ENCODE results near the gene LNPK.

The LNPK gene, protein sequence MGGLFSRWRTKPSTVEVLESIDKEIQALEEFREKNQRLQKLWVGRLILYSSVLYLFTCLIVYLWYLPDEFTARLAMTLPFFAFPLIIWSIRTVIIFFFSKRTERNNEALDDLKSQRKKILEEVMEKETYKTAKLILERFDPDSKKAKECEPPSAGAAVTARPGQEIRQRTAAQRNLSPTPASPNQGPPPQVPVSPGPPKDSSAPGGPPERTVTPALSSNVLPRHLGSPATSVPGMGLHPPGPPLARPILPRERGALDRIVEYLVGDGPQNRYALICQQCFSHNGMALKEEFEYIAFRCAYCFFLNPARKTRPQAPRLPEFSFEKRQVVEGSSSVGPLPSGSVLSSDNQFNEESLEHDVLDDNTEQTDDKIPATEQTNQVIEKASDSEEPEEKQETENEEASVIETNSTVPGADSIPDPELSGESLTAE

DNA sequence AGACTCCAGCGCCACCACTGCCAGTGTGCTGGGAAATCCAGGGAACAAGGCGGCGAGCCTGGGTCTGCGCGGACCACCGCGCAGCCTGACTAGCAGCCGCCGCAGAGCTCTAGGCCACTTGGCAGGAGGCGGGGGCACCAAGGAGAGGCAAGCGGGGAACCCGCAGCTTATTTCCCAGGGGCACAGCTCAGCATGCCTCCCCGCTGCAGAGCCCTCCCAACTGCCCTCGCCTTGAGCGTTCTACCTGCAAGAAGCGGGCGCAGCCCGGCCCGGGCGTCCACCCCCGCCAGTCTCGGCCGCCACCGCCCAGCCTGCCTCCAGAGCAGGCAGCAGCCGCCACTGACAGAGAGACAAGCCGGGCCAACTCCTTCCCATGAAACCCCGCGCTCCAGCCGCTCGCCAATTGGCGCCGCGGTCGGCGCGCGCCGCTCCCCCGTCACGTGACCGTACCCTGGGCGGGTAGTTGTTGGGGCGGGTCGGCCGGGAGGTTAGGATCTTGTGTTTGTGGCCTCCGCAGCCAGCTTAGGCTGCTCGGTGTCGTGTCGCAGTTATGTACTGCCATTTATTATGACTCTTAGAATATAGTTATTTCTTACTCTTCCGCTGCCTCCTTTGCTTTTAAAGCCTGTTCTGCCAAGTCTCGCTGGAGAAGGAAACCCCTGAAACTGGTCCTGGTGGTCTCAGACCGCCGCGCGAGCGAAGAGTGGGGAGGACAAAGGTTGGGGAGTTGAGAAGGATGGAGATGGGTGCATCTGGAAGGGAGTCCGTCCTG, at the start of gene LNPK:
TSS of gene LNPK (minus strand) at position 352 of the 772 bp plus-strand sequence. CDS start 6,683 bp downstream, outside the sequence.
- H3K36me3 ChIP-seq (ENCODE audit: control insufficient read depth, insufficient read depth, low read length) = no peaks in the 10 kb centered on the region
- peak within 1 kb of the TSS; percentile 76 for H3K4me3 ChIP-seq (ENCODE audit: low read depth, low read length)
- peak within 1 kb of the TSS; percentile 19; the same call in 1 of the 2 replicates for H3K9ac ChIP-seq (ENCODE audit: low read depth, low read length)
- H3K9me3 ChIP-seq (ENCODE audit: control insufficient read depth, insufficient read depth, low read length) = no peaks in the 10 kb centered on the region
- H3K27me3 ChIP-seq (ENCODE audit: control insufficient read depth, insufficient read depth, low read length) = peaks cover 16% of the 10 kb centered on the region
- peak within 1 kb of the TSS; percentile 64 for H3K27ac ChIP-seq (ENCODE audit: low read depth, low read length)
- H3K4me1 ChIP-seq (ENCODE audit: control insufficient read depth, insufficient read depth, low read length) = peaks cover 5% of the 10 kb centered on the region; the same call in 1 of the 2 replicates

DNA sequence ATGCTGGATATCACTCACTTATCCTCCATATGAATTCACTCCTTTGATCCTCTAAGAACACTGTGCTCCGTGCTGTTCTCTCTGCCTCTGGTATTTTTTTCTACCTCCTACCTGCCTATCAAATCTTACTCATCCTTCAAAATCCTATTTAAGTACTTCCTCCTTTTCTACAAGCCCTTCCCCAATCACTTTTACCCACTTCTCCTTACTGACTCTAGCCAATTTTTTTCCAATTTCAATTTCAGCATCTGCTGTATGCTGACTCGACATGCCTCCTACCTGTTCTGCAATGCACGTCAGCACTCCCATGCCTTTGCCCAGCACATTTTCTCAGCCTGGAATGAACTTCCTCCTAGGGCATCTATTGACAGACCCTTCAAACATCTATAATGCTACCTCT, 37.3 kb upstream of the LNPK start:
- no peak overlapping the region for H3K27ac ChIP-seq (ENCODE audit: low read depth, low read length)
- H3K9ac ChIP-seq (ENCODE audit: low read depth, low read length) = no peak overlapping the region
- no peaks in the 10 kb centered on the region for H3K36me3 ChIP-seq (ENCODE audit: control insufficient read depth, insufficient read depth, low read length)

GRCh38 chr2:176038694-176039093, 36.6 kb upstream of the LNPK start:
- Histone ChIP-seq H3K9me3 (ENCODE audit: control insufficient read depth, insufficient read depth, low read length) (no peaks in the 10 kb centered on the region), H3K27ac (ENCODE audit: low read depth, low read length) (no peak overlapping the region), H3K9ac (ENCODE audit: low read depth, low read length) (no peak overlapping the region), H3K36me3 (ENCODE audit: control insufficient read depth, insufficient read depth, low read length) (no peaks in the 10 kb centered on the region), H3K27me3 (ENCODE audit: control insufficient read depth, insufficient read depth, low read length) (no peaks in the 10 kb centered on the region), H3K4me3 (ENCODE audit: low read depth, low read length) (no peak overlapping the region), H3K4me1 (ENCODE audit: control insufficient read depth, insufficient read depth, low read length) (no peaks in the 10 kb centered on the region)

More for the DNA sequence above, 37.3 kb upstream of the LNPK start:
- no peaks in the 10 kb centered on the region for H3K4me1 ChIP-seq (ENCODE audit: control insufficient read depth, insufficient read depth, low read length)
- no peaks in the 10 kb centered on the region for H3K9me3 ChIP-seq (ENCODE audit: control insufficient read depth, insufficient read depth, low read length)
- no peaks in the 10 kb centered on the region for H3K27me3 ChIP-seq (ENCODE audit: control insufficient read depth, insufficient read depth, low read length)
- no peak overlapping the region for H3K4me3 ChIP-seq (ENCODE audit: low read depth, low read length)

DNA sequence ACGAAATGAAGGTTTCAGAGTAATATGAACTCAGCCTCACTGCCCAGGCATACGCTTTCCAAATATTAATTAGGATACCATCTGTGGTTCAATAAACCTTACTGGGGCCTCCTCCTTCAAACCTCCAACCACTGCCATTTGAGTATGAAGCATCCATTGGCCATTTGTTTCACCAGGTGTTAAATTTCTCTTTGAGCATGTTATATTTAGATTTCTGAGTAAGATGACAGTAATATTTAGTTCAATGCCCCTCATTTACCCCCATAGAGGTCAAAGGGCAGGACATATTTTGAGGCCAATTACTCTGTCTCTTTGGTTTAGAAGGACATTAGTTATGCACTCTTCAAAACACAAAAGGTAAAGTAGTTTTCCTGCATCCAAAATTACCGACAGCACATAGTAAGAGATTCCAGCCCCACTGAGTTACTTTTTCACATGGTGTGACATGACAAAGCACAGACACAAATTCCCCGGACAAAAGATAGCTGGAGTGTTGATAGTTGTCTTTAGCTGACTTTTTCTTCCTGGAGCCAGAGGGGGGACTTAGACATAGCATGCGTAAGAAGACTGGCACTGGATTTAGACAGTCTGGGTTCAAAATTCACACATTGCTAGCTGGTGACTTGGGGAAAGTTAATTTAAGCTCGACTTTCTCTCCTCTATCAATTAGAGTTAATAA, 33.1 kb upstream of the LNPK start:
- Histone ChIP-seq H3K4me3 (ENCODE audit: low read depth, low read length) (no peak overlapping the region), H3K4me1 (ENCODE audit: control insufficient read depth, insufficient read depth, low read length) (no peaks in the 10 kb centered on the region), H3K27ac (ENCODE audit: low read depth, low read length) (no peak overlapping the region), H3K27me3 (ENCODE audit: control insufficient read depth, insufficient read depth, low read length) (no peaks in the 10 kb centered on the region), H3K36me3 (ENCODE audit: control insufficient read depth, insufficient read depth, low read length) (no peaks in the 10 kb centered on the region), H3K9me3 (ENCODE audit: control insufficient read depth, insufficient read depth, low read length) (no peaks in the 10 kb centered on the region), H3K9ac (ENCODE audit: low read depth, low read length) (no peak overlapping the region)

DNA sequence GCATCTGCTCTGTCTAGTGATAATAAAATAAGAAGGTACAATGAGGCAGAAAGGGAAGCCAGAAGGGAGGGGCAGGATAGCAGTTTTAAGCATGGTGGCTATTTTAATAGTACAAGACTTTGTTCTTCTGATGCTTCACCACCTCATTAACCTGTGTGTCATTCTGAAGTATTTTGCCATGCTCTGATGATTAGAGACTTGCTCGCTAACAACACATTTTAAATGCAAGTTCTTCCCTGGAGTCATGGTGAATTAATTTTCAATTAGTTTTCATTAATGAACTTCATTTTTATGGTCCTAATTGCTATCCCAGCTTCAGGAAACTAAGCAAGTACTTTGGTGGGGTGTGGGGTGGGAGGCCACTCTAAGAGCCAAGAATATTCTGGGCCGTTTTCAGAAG, 25.7 kb upstream of the LNPK start:
- H3K9me3 ChIP-seq (ENCODE audit: control insufficient read depth, insufficient read depth, low read length) = no peaks in the 10 kb centered on the region
- H3K4me1 ChIP-seq (ENCODE audit: control insufficient read depth, insufficient read depth, low read length) = no peaks in the 10 kb centered on the region
- no peak overlapping the region for H3K9ac ChIP-seq (ENCODE audit: low read depth, low read length)
- H3K27ac ChIP-seq (ENCODE audit: low read depth, low read length) = no peak overlapping the region
- H3K4me3 ChIP-seq (ENCODE audit: low read depth, low read length) = no peak overlapping the region
- no peaks in the 10 kb centered on the region for H3K36me3 ChIP-seq (ENCODE audit: control insufficient read depth, insufficient read depth, low read length)
- H3K27me3 ChIP-seq (ENCODE audit: control insufficient read depth, insufficient read depth, low read length) = no peaks in the 10 kb centered on the region; the same call in 1 of the 2 replicates

- H3K4me1 ChIP-seq (ENCODE audit: control insufficient read depth, insufficient read depth, low read length) = no peaks in the 10 kb centered on the region
- no peak overlapping the region for H3K9ac ChIP-seq (ENCODE audit: low read depth, low read length)
- H3K36me3 ChIP-seq (ENCODE audit: control insufficient read depth, insufficient read depth, low read length) = no peaks in the 10 kb centered on the region
- H3K27me3 ChIP-seq (ENCODE audit: control insufficient read depth, insufficient read depth, low read length) = no peaks in the 10 kb centered on the region; the same call in 1 of the 2 replicates
- no peak overlapping the region for H3K4me3 ChIP-seq (ENCODE audit: low read depth, low read length)
- H3K27ac ChIP-seq (ENCODE audit: low read depth, low read length) = no peak overlapping the region
- H3K9me3 ChIP-seq (ENCODE audit: control insufficient read depth, insufficient read depth, low read length) = no peaks in the 10 kb centered on the region
These were observed 23.9 kb upstream of the LNPK start for GRCh38 chr2:176025932-176026331.

DNA sequence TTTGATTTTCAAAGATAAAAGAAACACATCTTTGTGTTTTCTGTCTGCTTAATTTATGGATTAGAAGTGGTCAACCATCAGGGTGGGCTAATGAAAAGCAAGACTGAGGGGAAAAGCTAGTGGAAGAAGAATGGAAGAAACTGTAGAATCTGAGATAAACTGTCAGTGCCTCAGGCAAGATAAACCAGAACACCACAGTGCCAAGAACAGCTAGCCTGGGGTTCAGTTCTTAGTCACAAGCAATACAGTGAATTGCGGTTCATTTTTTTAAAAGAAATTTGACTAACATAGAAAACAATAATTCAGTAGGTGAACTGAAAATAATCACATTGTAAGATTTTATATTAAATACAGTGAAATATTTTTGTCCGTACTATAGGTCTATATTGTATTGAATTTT, 22.0 kb upstream of the LNPK start:
- no peak overlapping the region for H3K9ac ChIP-seq (ENCODE audit: low read depth, low read length)
- no peaks in the 10 kb centered on the region for H3K4me1 ChIP-seq (ENCODE audit: control insufficient read depth, insufficient read depth, low read length)
- no peak overlapping the region for H3K27ac ChIP-seq (ENCODE audit: low read depth, low read length)
- H3K9me3 ChIP-seq (ENCODE audit: control insufficient read depth, insufficient read depth, low read length) = no peaks in the 10 kb centered on the region
- no peak overlapping the region for H3K4me3 ChIP-seq (ENCODE audit: low read depth, low read length)
- no peaks in the 10 kb centered on the region; the same call in 1 of the 2 replicates for H3K27me3 ChIP-seq (ENCODE audit: control insufficient read depth, insufficient read depth, low read length)
- H3K36me3 ChIP-seq (ENCODE audit: control insufficient read depth, insufficient read depth, low read length) = no peaks in the 10 kb centered on the region

- H3K36me3 ChIP-seq (ENCODE audit: control insufficient read depth, insufficient read depth, low read length) = no peaks in the 10 kb centered on the region
- no peaks in the 10 kb centered on the region for H3K9me3 ChIP-seq (ENCODE audit: control insufficient read depth, insufficient read depth, low read length)
- no peaks in the 10 kb centered on the region for H3K4me1 ChIP-seq (ENCODE audit: control insufficient read depth, insufficient read depth, low read length)
- H3K4me3 ChIP-seq (ENCODE audit: low read depth, low read length) = no peak overlapping the region
- H3K27me3 ChIP-seq (ENCODE audit: control insufficient read depth, insufficient read depth, low read length) = no peaks in the 10 kb centered on the region
- H3K9ac ChIP-seq (ENCODE audit: low read depth, low read length) = no peak overlapping the region
- no peak overlapping the region for H3K27ac ChIP-seq (ENCODE audit: low read depth, low read length)
These were observed 20.0 kb upstream of the LNPK start for GRCh38 chr2:176022048-176022447.

GRCh38 chr2:176020400-176020799, 18.3 kb upstream of the LNPK start:
- Histone ChIP-seq H3K4me1 (ENCODE audit: control insufficient read depth, insufficient read depth, low read length) (no peaks in the 10 kb centered on the region), H3K9ac (ENCODE audit: low read depth, low read length) (no peak overlapping the region), H3K27ac (ENCODE audit: low read depth, low read length) (no peak overlapping the region), H3K4me3 (ENCODE audit: low read depth, low read length) (no peak overlapping the region), H3K9me3 (ENCODE audit: control insufficient read depth, insufficient read depth, low read length) (no peaks in the 10 kb centered on the region), H3K27me3 (ENCODE audit: control insufficient read depth, insufficient read depth, low read length) (no peaks in the 10 kb centered on the region), H3K36me3 (ENCODE audit: control insufficient read depth, insufficient read depth, low read length) (no peaks in the 10 kb centered on the region)

- no peaks in the 10 kb centered on the region for H3K36me3 ChIP-seq (ENCODE audit: control insufficient read depth, insufficient read depth, low read length)
- H3K9me3 ChIP-seq (ENCODE audit: control insufficient read depth, insufficient read depth, low read length) = no peaks in the 10 kb centered on the region
- no peak overlapping the region for H3K4me3 ChIP-seq (ENCODE audit: low read depth, low read length)
- no peaks in the 10 kb centered on the region for H3K27me3 ChIP-seq (ENCODE audit: control insufficient read depth, insufficient read depth, low read length)
- no peaks in the 10 kb centered on the region for H3K4me1 ChIP-seq (ENCODE audit: control insufficient read depth, insufficient read depth, low read length)
- H3K27ac ChIP-seq (ENCODE audit: low read depth, low read length) = no peak overlapping the region
- H3K9ac ChIP-seq (ENCODE audit: low read depth, low read length) = no peak overlapping the region
These were observed 16.6 kb upstream of the LNPK start for GRCh38 chr2:176018708-176019107.

All from HUES48 (cell line).